ENCODE results near the gene RRP9.

DNA sequence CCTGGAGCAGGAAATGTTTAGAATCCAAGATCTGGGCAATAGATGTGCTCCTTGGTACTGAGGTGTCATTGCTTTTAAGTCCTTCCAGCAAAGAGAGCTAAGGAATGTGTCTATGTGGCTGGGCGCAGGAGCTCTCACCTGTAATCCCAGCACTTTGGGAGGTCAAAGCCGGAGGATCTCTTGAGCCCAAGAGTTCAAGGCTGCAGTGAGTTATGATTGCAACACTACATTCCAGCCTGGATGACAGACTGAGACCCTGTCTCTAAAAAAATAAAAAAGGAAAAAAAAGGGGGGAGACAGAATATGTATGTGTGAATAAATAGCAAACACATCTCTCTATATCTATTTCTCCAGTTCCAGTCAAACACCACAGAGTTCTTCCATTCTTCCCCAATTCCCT lies 9.2 kb upstream of the RRP9 start:
- TF ChIP-seq POLR2A (IDR thresholded peaks at IDR 0.05) (no peak), CTCF (IDR thresholded peaks at IDR 0.05) (no peak), POLR2AphosphoS5 (IDR thresholded peaks at IDR 0.05; ENCODE audit: insufficient read depth in 1 of 2, low read depth in 1 of 2) (no peak)
